IMR-90 (cell line): Measurements from ENCODE around the gene SYNPR. TPM values are rescaled to one million over a fixed set of nuclear protein-coding genes. Genes with fewer than 3 reads are reported as not detected.

Experiments
- ATAC-seq: fragments of 200-7000 bp; cut with Tn5 transposase; 2 replicates; pipeline ENCODE4 v1.9.1; 2020; ENCODE audit warnings: low read depth, mild to moderate bottlenecking, moderate library complexity
- BruUV-seq: library from RNA; stranded (reverse); fragments of 400-500 nt; replicated peaks from 2 replicates; lab custom pipeline; 2021; lab: Mats Ljungman, UMichigan
- CTCF ChIA-PET: fragments of 300-600 bp; formaldehyde crosslinking; extraction: SDS; loops from one replicate; lab custom pipeline; 2021; ENCODE audit warnings: antibody characterized with exemption; lab: Yijun Ruan, JAX
- POLR2A ChIA-PET: fragments of 300-600 bp; sonication (Branson Sonifier 250); formaldehyde crosslinking; loops from one replicate; lab custom pipeline; 2022; ENCODE audit warnings: antibody characterized with exemption; ENCODE audit not compliant: unreplicated experiment; lab: Charles Lee
- DNase-seq: peaks from one replicate; pipeline ENCODE4 v3.0.0; 2013
- H2AFZ ChIP-seq: replicated peaks from 2 replicates; pipeline ENCODE3; 2013; ENCODE audit warnings: low read length, mild to moderate bottlenecking; ENCODE audit not compliant: poor library complexity
- H2AK5ac ChIP-seq: 2 replicates; pipeline ENCODE4 v1.6.1; 2013; ENCODE audit warnings: low read depth, low read length, inconsistent platforms
- H2AK9ac ChIP-seq: replicated peaks from 2 replicates; pipeline ENCODE3; 2013; ENCODE audit warnings: mild to moderate bottlenecking, low read depth, low read length, moderate library complexity; ENCODE audit not compliant: poor library complexity
- H2BK120ac ChIP-seq: 2 replicates; pipeline ENCODE4 v1.6.1; 2013; ENCODE audit warnings: low read depth, low read length, inconsistent platforms
- H2BK15ac ChIP-seq: 3 replicates; pipeline ENCODE4 v1.6.1; 2013; ENCODE audit warnings: low read depth, low read length, inconsistent platforms
- H2BK20ac ChIP-seq: 2 replicates; pipeline ENCODE4 v1.6.1; 2013; ENCODE audit warnings: low read depth, mild to moderate bottlenecking, inconsistent platforms, low read length, moderate library complexity
- H2BK5ac ChIP-seq: 2 replicates; pipeline ENCODE4 v1.6.1; 2013; ENCODE audit warnings: mild to moderate bottlenecking, low read depth, low read length, inconsistent platforms; ENCODE audit not compliant: poor library complexity, severe bottlenecking
- H3K14ac ChIP-seq: replicated peaks from 2 replicates; pipeline ENCODE4 v1.6.1; 2013; ENCODE audit warnings: low read depth, low read length, inconsistent platforms
- H3K18ac ChIP-seq: 2 replicates; pipeline ENCODE4 v1.6.1; 2013; ENCODE audit warnings: low read depth, low read length, control low read depth
- H3K23ac ChIP-seq: 2 replicates; pipeline ENCODE4 v1.6.1; 2013; ENCODE audit warnings: low read depth, low read length, inconsistent platforms
- H3K27ac ChIP-seq: 2 replicates; pipeline ENCODE4 v1.5.1; 2013; ENCODE audit warnings: mild to moderate bottlenecking, control low read depth, low read length; ENCODE audit not compliant: insufficient read depth
- H3K27me3 ChIP-seq: 2 replicates; pipeline ENCODE4 v1.6.1; 2013; ENCODE audit warnings: low read length; ENCODE audit not compliant: control insufficient read depth, insufficient read depth
- H3K36me3 ChIP-seq: 2 replicates; pipeline ENCODE4 v1.6.1; 2013; ENCODE audit warnings: low read length, mixed read lengths; ENCODE audit not compliant: control insufficient read depth, insufficient read depth
- H3K4ac ChIP-seq: 2 replicates; pipeline ENCODE4 v1.6.1; 2013; ENCODE audit warnings: low read depth, low read length, inconsistent platforms
- H3K4me1 ChIP-seq: 2 replicates; pipeline ENCODE4 v1.6.1; 2013; ENCODE audit warnings: low read length, mixed read lengths; ENCODE audit not compliant: control insufficient read depth, insufficient read depth
- H3K4me2 ChIP-seq: 2 replicates; pipeline ENCODE4 v1.6.1; 2013; ENCODE audit warnings: low read depth, mild to moderate bottlenecking, control low read depth, low read length, moderate library complexity
- H3K4me3 ChIP-seq: 2 replicates; pipeline ENCODE4 v1.5.1; 2013; ENCODE audit warnings: low read depth, mild to moderate bottlenecking, control low read depth, low read length, moderate library complexity; ENCODE audit not compliant: insufficient read depth
- H3K56ac ChIP-seq: 2 replicates; pipeline ENCODE4 v1.6.1; 2013; ENCODE audit warnings: low read length, inconsistent platforms; ENCODE audit not compliant: insufficient read depth; ENCODE audit errors: extremely low read depth
- H3K79me1 ChIP-seq, 2 experiments: 2 replicates each; pipeline ENCODE4 v1.6.1; 2013; ENCODE audit warnings: low read length in 2 of 2, inconsistent platforms in 1 of 2, low read depth in 1 of 2
- H3K9ac ChIP-seq: 2 replicates; pipeline ENCODE4 v1.6.1; 2013; ENCODE audit warnings: low read depth, low read length, control low read depth
- H3K9me1 ChIP-seq: 2 replicates; pipeline ENCODE4 v1.6.1; 2013; ENCODE audit warnings: low read length, inconsistent platforms; ENCODE audit not compliant: insufficient read depth
- H3K9me3 ChIP-seq: 2 replicates; pipeline ENCODE4 v1.6.1; 2013; ENCODE audit warnings: low read length; ENCODE audit not compliant: control insufficient read depth, insufficient read depth
- H4K20me1 ChIP-seq: 2 replicates; pipeline ENCODE4 v1.6.1; 2013; ENCODE audit warnings: low read length, inconsistent platforms; ENCODE audit not compliant: insufficient read depth
- H4K5ac ChIP-seq: 2 replicates; pipeline ENCODE4 v1.6.1; 2013; ENCODE audit warnings: mild to moderate bottlenecking, low read depth, low read length, control low read depth
- H4K8ac ChIP-seq, 2 experiments: 2 replicates each; pipeline ENCODE4 v1.6.1; 2013; ENCODE audit warnings: low read depth in 2 of 2, low read length in 2 of 2, control low read depth in 1 of 2, inconsistent platforms in 1 of 2
- H4K91ac ChIP-seq: 2 replicates; pipeline ENCODE4 v1.6.1; 2013; ENCODE audit warnings: low read depth, low read length, inconsistent platforms; ENCODE audit not compliant: insufficient read depth
- BHLHE40 ChIP-seq: fragments of 150-350 bp; IDR thresholded peaks from 2 replicates; pipeline ENCODE4 v1.6.1; 2016; ENCODE audit warnings: mild to moderate bottlenecking, low read depth, low read length
- CEBPB ChIP-seq: IDR thresholded peaks from 2 replicates; pipeline ENCODE4 v1.6.1; 2012; ENCODE audit warnings: low read depth, low read length, improper control_type of control experiment
- CHD1 ChIP-seq: IDR thresholded peaks from 2 replicates; pipeline ENCODE4 v1.6.1; 2012; ENCODE audit warnings: low read depth, low read length, improper control_type of control experiment
- CTCF ChIP-seq: conservative IDR thresholded peaks from 2 replicates; pipeline ENCODE4 v1.5.1; 2012; ENCODE audit warnings: mild to moderate bottlenecking, low read depth, low read length, improper control_type of control experiment
- ELK1 ChIP-seq: fragments of 150-350 bp; IDR thresholded peaks from 2 replicates; pipeline ENCODE4 v1.6.1; 2016; ENCODE audit warnings: low read depth, mild to moderate bottlenecking, low read length, moderate library complexity, borderline replicate concordance
- FOS ChIP-seq: fragments of 150-350 bp; IDR thresholded peaks from 2 replicates; pipeline ENCODE4 v1.6.1; 2016; ENCODE audit warnings: low read depth, low read length
- MAFK ChIP-seq: IDR thresholded peaks from 2 replicates; pipeline ENCODE4 v1.6.1; 2012; ENCODE audit warnings: low read depth, low read length, improper control_type of control experiment
- MAZ ChIP-seq: IDR thresholded peaks from 2 replicates; pipeline ENCODE4 v1.6.1; 2012; ENCODE audit warnings: low read depth, mild to moderate bottlenecking, low read length, improper control_type of control experiment, moderate library complexity, borderline replicate concordance
- MXI1 ChIP-seq: IDR thresholded peaks from 2 replicates; pipeline ENCODE4 v1.6.1; 2012; ENCODE audit warnings: low read depth, mild to moderate bottlenecking, low read length, moderate library complexity, borderline replicate concordance
- NFE2L2 ChIP-seq: fragments of 150-350 bp; IDR thresholded peaks from 2 replicates; pipeline ENCODE4 v1.6.1; 2016; ENCODE audit warnings: low read depth, mild to moderate bottlenecking, low read length
- POLR2A ChIP-seq: IDR thresholded peaks from 2 replicates; pipeline ENCODE4 v1.6.1; 2012; ENCODE audit warnings: mild to moderate bottlenecking, low read depth, low read length
- RAD21 ChIP-seq: IDR thresholded peaks from 2 replicates; pipeline ENCODE4 v1.6.1; 2012; ENCODE audit warnings: low read length, improper control_type of control experiment
- RCOR1 ChIP-seq: IDR thresholded peaks from 2 replicates; pipeline ENCODE4 v1.6.1; 2012; ENCODE audit warnings: mild to moderate bottlenecking, low read length, improper control_type of control experiment; ENCODE audit not compliant: insufficient replicate concordance
- RFX5 ChIP-seq: IDR thresholded peaks from 2 replicates; pipeline ENCODE4 v1.8.0; 2012; ENCODE audit warnings: low read depth, mild to moderate bottlenecking, low read length, moderate library complexity
- SMC3 ChIP-seq: fragments of 150-350 bp; IDR thresholded peaks from 2 replicates; pipeline ENCODE4 v1.6.1; 2016; ENCODE audit warnings: low read depth, mild to moderate bottlenecking, antibody characterized with exemption, low read length, moderate library complexity
- USF2 ChIP-seq: fragments of 150-350 bp; IDR thresholded peaks from 2 replicates; pipeline ENCODE4 v1.6.1; 2017; ENCODE audit warnings: mild to moderate bottlenecking, antibody characterized with exemption, low read length, low read depth
- WGBS, 2 experiments: methylation state at CpG; one replicate each; pipeline versions ENCODE4 v1.1.5 to v1.1.7; 2013; ENCODE audit warnings: missing lambda C conversion rate in 2 of 2; ENCODE audit not compliant: insufficient read length in 1 of 2; ENCODE audit errors: extremely low coverage in 2 of 2; 5-methylcytosine and 5-hydroxymethylcytosine counted together
- dilution Hi-C: fragments of 300-500 bp; cut with HindIII; formaldehyde crosslinking; loops from one replicate; pipeline ENCODE4 v1.14.3; 2018; ENCODE audit warnings: low sequenced_read_pairs; ENCODE audit not compliant: unreplicated experiment
- in situ Hi-C: fragments of 300-500 bp; cut with MboI; formaldehyde crosslinking; loops from 3 replicates; pipeline ENCODE4 v1.14.3; 2019; ENCODE audit warnings: low sequenced_read_pairs, inconsistent platforms, mixed read lengths
- intact Hi-C: fragments of 100-400 bp; cut with micrococcal nuclease; formaldehyde crosslinking; loops from 2 replicates; pipeline ENCODE4 v1.10.0; 2022
- polyA plus RNA-seq, 3 experiments: library from polyadenylated mRNA; depleted of rRNA; stranded (reverse); fragments of >200 nt; gene quantifications; 2 replicates each; pipeline ENCODE4 v1.2.3, GENCODE V29; 2012; ENCODE audit warnings: low replicate concordance in 1 of 3
- total RNA-seq: library from RNA; depleted of rRNA; stranded (reverse); fragments of >200 nt; gene quantifications from 2 replicates; pipeline ENCODE4 v1.2.3, GENCODE V29; 2012

The SYNPR gene
- total and polyA plus RNA-seq, 2 of the 4 experiments (the other 2 are of a cell fraction): not detected

GRCh38 chr3:63538919-63539318 is 260.8 kb downstream of the SYNPR start:
- no peak overlapping the region for H2BK120ac ChIP-seq
- intact Hi-C loops (no loop called here), in situ Hi-C loops (no loop called here), dilution Hi-C loops (no loop called here)
- H3K9ac ChIP-seq: no peak overlapping the region
- H4K20me1 ChIP-seq: no peaks in the 10 kb centered on the region
- H3K9me3 ChIP-seq: no peaks in the 10 kb centered on the region
- DNase-seq (no peak), ATAC-seq (no peak)
- H3K27ac ChIP-seq: no peak overlapping the region
- no peak overlapping the region for H2AK5ac ChIP-seq
- no peak overlapping the region for H3K56ac ChIP-seq
- H2BK15ac ChIP-seq: no peak overlapping the region
- no peaks in the 10 kb centered on the region for H3K4me1 ChIP-seq
- no peak overlapping the region for H3K4me3 ChIP-seq
- H3K18ac ChIP-seq: no peak overlapping the region
- H3K4me2 ChIP-seq: no peak overlapping the region
- H4K8ac ChIP-seq: no peak overlapping the region
- no peak overlapping the region for H3K4ac ChIP-seq
- no peaks in the 10 kb centered on the region for H3K36me3 ChIP-seq
- H3K27me3 ChIP-seq: no peaks in the 10 kb centered on the region
- H3K23ac ChIP-seq: no peak overlapping the region
- no peak overlapping the region for H3K14ac ChIP-seq
- H2AFZ ChIP-seq: no peak overlapping the region
- no peak overlapping the region for H2AK9ac ChIP-seq
- no peak for TF ChIP-seq RFX5
- no peak for TF ChIP-seq MXI1
- TF ChIP-seq CEBPB: no peak
- no peak for TF ChIP-seq USF2
- no peak for TF ChIP-seq BHLHE40
- no peak for TF ChIP-seq SMC3
- TF ChIP-seq CHD1: no peak
- no peak for TF ChIP-seq MAFK
- TF ChIP-seq NFE2L2: no peak
- no peak for TF ChIP-seq FOS
- no peak for TF ChIP-seq POLR2A
- TF ChIP-seq MAZ: no peak
- TF ChIP-seq CTCF: no peak
- TF ChIP-seq RCOR1: no peak
- no peak for TF ChIP-seq ELK1
- TF ChIP-seq RAD21: no peak
- ChIA-PET POLR2A (no interaction called here), CTCF (no interaction called here)
- no peak overlapping the region for H4K5ac ChIP-seq
- no peak overlapping the region for H4K91ac ChIP-seq
- H3K79me1 ChIP-seq: no peaks in the 10 kb centered on the region
- WGBS, 2 experiments: 40% methylated on average over 1 of the region's 1 CpG; no CpG with 5 or more reads in 1 of the 2 experiments
- H3K9me1 ChIP-seq: no peaks in the 10 kb centered on the region
- no TSS peak for BruUV-seq
- no peak overlapping the region for H2BK20ac ChIP-seq
- no peak overlapping the region for H2BK5ac ChIP-seq
